ENCODE measurements around the gene EIF1. TPM values are rescaled to one million over a fixed set of nuclear protein-coding genes. Genes with fewer than 3 reads are reported as not detected.

The EIF1 gene
- total and polyA plus RNA-seq, 2 donors (not counting 3 experiments of a cell fraction or from before 2014, with no cell fraction given), result 168 to 814 TPM

- H3K9ac ChIP-seq (replicated peaks; ENCODE audit: extremely low read depth, insufficient read depth, low read length), result no peak overlapping the region
- no peaks in the 10 kb centered on the region for H3K9me1 ChIP-seq (replicated peaks; ENCODE audit: control insufficient read depth, extremely low read depth, insufficient read depth, low read length)
- DNase-seq (ENCODE audit: low read depth, low spot score) (no peak), FAIRE-seq (no peak)
- TF ChIP-seq CTCF (IDR thresholded peaks at IDR 0.05; ENCODE audit: extremely low read depth in 1 of 2, insufficient read depth in 1 of 2, low read depth in 1 of 2, low read length in 2 of 2), result no peak
- no peak for TF ChIP-seq POLR2A (IDR thresholded peaks at IDR 0.05; ENCODE audit: low read depth, low read length)
- TF ChIP-seq GATA2 (IDR thresholded peaks at IDR 0.05; ENCODE audit: insufficient read depth, insufficient read length, low read depth, low read length), result no peak
- H3K9me3 ChIP-seq (replicated peaks; ENCODE audit: control insufficient read depth, insufficient read depth, low read length), result no peaks in the 10 kb centered on the region
- no peaks in the 10 kb centered on the region for H3K36me3 ChIP-seq (ENCODE audit: control insufficient read depth in 2 of 2, extremely low read depth in 1 of 2, insufficient read depth in 2 of 2, low read length in 2 of 2)
- dilution Hi-C loops (cut with MboI; ENCODE audit: extremely low pct_ligation_motif_present, low sequenced_read_pairs) (no loop called here), intact Hi-C loops (cut with micrococcal nuclease) (no loop called here)
- H3K27ac ChIP-seq (ENCODE audit: insufficient read depth, low read depth, low read length), result no peak overlapping the region
- no TSS peak for BruUV-seq (replicated peaks)
- H2AFZ ChIP-seq (ENCODE audit: low read depth, low read length), result no peak overlapping the region
- CTCF ChIA-PET, result interaction anchor here (1.2 kb wide), 1 partner anchor 28 kb away, joined by 3 read pairs; no protein-coding TSS in a partner anchor
- H3K79me2 ChIP-seq (ENCODE audit: control insufficient read depth, insufficient read depth, low read length), result no peaks in the 10 kb centered on the region
- no peaks in the 10 kb centered on the region for H4K20me1 ChIP-seq (replicated peaks; ENCODE audit: control insufficient read depth, extremely low read depth, insufficient read depth, low read length)
- H3K4me3 ChIP-seq (replicated peaks in 1 of 3; ENCODE audit: insufficient read depth in 1 of 3, low read depth in 1 of 3, low read length in 3 of 3), result no peak overlapping the region
- H3K4me2 ChIP-seq (ENCODE audit: insufficient read depth, low read length), result no peak overlapping the region
- peaks cover 0 to 1% of the 10 kb centered on the region in 2 experiments for H3K27me3 ChIP-seq (ENCODE audit: control insufficient read depth in 2 of 2, insufficient read depth in 2 of 2, low read length in 2 of 2)
- POLR2A ChIA-PET, result no interaction called here
- no peaks in the 10 kb centered on the region for H3K4me1 ChIP-seq (ENCODE audit: control insufficient read depth, extremely low read depth, insufficient read depth, low read length)
Measured at GRCh38 chr17:41723801-41724475, 35.3 kb downstream of the EIF1 start.

DNA sequence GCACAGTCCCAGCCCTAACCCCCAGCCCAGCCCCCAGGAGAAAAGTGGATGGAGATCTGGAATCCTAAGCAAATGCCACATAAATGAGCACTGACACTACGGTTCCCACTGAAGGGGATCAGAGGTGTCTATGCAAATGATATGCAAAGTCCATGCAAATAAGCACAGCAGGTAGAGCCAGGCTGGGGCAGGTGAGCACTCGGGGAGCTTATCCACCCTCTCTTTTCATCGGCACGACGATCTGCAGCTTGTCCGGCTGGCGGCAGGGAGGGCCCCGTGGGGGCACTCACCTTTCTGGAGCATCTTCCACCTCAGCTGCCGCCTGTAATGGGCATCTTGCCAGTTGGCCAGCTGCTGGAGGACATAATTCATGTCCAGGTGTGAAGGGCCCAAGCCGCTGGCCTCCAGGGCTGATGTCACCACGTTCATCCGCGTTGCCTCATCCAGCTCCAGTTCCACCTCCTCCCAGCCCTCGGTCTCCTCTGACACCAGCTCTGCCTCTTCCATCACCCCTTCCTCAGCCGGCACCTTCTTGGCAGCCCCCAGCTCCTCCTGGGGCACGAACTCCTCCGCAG lies 35.9 kb downstream of the EIF1 start:
- H3K9me3 ChIP-seq (replicated peaks; ENCODE audit: control insufficient read depth, insufficient read depth, low read length), result no peaks in the 10 kb centered on the region
- H3K4me1 ChIP-seq (ENCODE audit: control insufficient read depth, extremely low read depth, insufficient read depth, low read length), result no peaks in the 10 kb centered on the region
- H2AFZ ChIP-seq (ENCODE audit: low read depth, low read length), result no peak overlapping the region
- no peaks in the 10 kb centered on the region for H3K79me2 ChIP-seq (ENCODE audit: control insufficient read depth, insufficient read depth, low read length)
- H3K36me3 ChIP-seq (ENCODE audit: control insufficient read depth in 2 of 2, extremely low read depth in 1 of 2, insufficient read depth in 2 of 2, low read length in 2 of 2), result no peaks in the 10 kb centered on the region
- peaks cover 0 to 1% of the 10 kb centered on the region in 2 experiments for H3K27me3 ChIP-seq (ENCODE audit: control insufficient read depth in 2 of 2, insufficient read depth in 2 of 2, low read length in 2 of 2)
- H3K4me3 ChIP-seq (replicated peaks in 1 of 3; ENCODE audit: insufficient read depth in 1 of 3, low read depth in 1 of 3, low read length in 3 of 3), result no peak overlapping the region
- no peak overlapping the region for H3K27ac ChIP-seq (ENCODE audit: insufficient read depth, low read depth, low read length)
- intact Hi-C loops (cut with micrococcal nuclease) (no loop called here), dilution Hi-C loops (cut with MboI; ENCODE audit: extremely low pct_ligation_motif_present, low sequenced_read_pairs) (no loop called here)
- ChIA-PET CTCF (interaction anchor here (1.2 kb wide), 1 partner anchor 29 kb away, joined by 3 read pairs; no protein-coding TSS in a partner anchor), POLR2A (no interaction called here)
- DNase-seq (ENCODE audit: low read depth, low spot score) (no peak), FAIRE-seq (no peak)
- BruUV-seq (replicated peaks), result no TSS peak
- H4K20me1 ChIP-seq (replicated peaks; ENCODE audit: control insufficient read depth, extremely low read depth, insufficient read depth, low read length), result no peaks in the 10 kb centered on the region
- H3K9me1 ChIP-seq (replicated peaks; ENCODE audit: control insufficient read depth, extremely low read depth, insufficient read depth, low read length), result no peaks in the 10 kb centered on the region
- no peak overlapping the region for H3K9ac ChIP-seq (replicated peaks; ENCODE audit: extremely low read depth, insufficient read depth, low read length)
- H3K4me2 ChIP-seq (ENCODE audit: insufficient read depth, low read length), result no peak overlapping the region
- TF ChIP-seq MAX (IDR thresholded peaks at IDR 0.05; ENCODE audit: insufficient read depth, insufficient read length) (no peak), GATA2 (IDR thresholded peaks at IDR 0.05; ENCODE audit: insufficient read depth, insufficient read length, low read depth, low read length) (no peak), JUN (IDR thresholded peaks at IDR 0.05; ENCODE audit: borderline replicate concordance, insufficient read depth, insufficient read length, low read depth) (no peak), POLR2AphosphoS5 (IDR thresholded peaks at IDR 0.05; ENCODE audit: insufficient read depth, low read depth, low read length) (no peak), FOS (IDR thresholded peaks at IDR 0.05; ENCODE audit: borderline replicate concordance, insufficient read depth, low read length) (no peak), MYC (IDR thresholded peaks at IDR 0.05; ENCODE audit: low read depth, low read length) (no peak), CTCF (IDR thresholded peaks at IDR 0.05; ENCODE audit: extremely low read depth in 1 of 2, insufficient read depth in 1 of 2, low read depth in 1 of 2, low read length in 2 of 2) (no peak), POLR2A (IDR thresholded peaks at IDR 0.05; ENCODE audit: low read depth, low read length) (no peak), EZH2 (IDR thresholded peaks at IDR 0.05; ENCODE audit: borderline replicate concordance, low read depth, low read length, severe bottlenecking) (no peak)

All from endothelial cell of umbilical vein (primary cell).